ENCODE results near the gene NOX3.

The NOX3 gene

GRCh38 chr6:155499574-155499973, 43.9 kb upstream of the NOX3 start:
- no peaks in the 10 kb centered on the region for H3K27me3 ChIP-seq (ENCODE audit: insufficient read depth, low read length, poor library complexity, severe bottlenecking)
- H3K79me2 ChIP-seq (ENCODE audit: insufficient read depth, low read length) = no peaks in the 10 kb centered on the region
- H3K9me3 ChIP-seq (ENCODE audit: insufficient read depth, low read depth, low read length) = no peaks in the 10 kb centered on the region
- H3F3A ChIP-seq (ENCODE audit: low read depth) = no peaks in the 10 kb centered on the region
- no peaks in the 10 kb centered on the region for H4K20me1 ChIP-seq (ENCODE audit: insufficient read depth, low read length, poor library complexity, severe bottlenecking)
- no peaks in the 10 kb centered on the region for H3K9me2 ChIP-seq (replicated peaks; ENCODE audit: low read depth, low read length)
- H3K4me2 ChIP-seq (ENCODE audit: low read depth, low read length, poor library complexity, severe bottlenecking) = no peak overlapping the region
- H3K9ac ChIP-seq (ENCODE audit: low read depth, low read length, poor library complexity, severe bottlenecking) = no peak overlapping the region
- no peak overlapping the region for H3K4me3 ChIP-seq (ENCODE audit: low read length, poor library complexity, severe bottlenecking)
- TF ChIP-seq CTCF (conservative IDR thresholded peaks at IDR 0.05; ENCODE audit: low read length) = no peak
- no peak for TF ChIP-seq EZH2phosphoT487 (IDR thresholded peaks at IDR 0.05; ENCODE audit: borderline replicate concordance)
- H2AFZ ChIP-seq (ENCODE audit: low read length) = no peak overlapping the region
- no peaks in the 10 kb centered on the region for H3K36me3 ChIP-seq (ENCODE audit: insufficient read depth, low read length)
- no peaks in the 10 kb centered on the region for H3K4me1 ChIP-seq (ENCODE audit: insufficient read depth, low read length, poor library complexity, severe bottlenecking)

GRCh38 chr6:155498370-155498769, 42.7 kb upstream of the NOX3 start:
- TF ChIP-seq EZH2phosphoT487 (IDR thresholded peaks at IDR 0.05; ENCODE audit: borderline replicate concordance) = no peak
- TF ChIP-seq CTCF (conservative IDR thresholded peaks at IDR 0.05; ENCODE audit: low read length) = no peak
- no peak overlapping the region for H3K9ac ChIP-seq (ENCODE audit: low read depth, low read length, poor library complexity, severe bottlenecking)
- no peak overlapping the region for H2AFZ ChIP-seq (ENCODE audit: low read length)
- no peaks in the 10 kb centered on the region for H3K27me3 ChIP-seq (ENCODE audit: insufficient read depth, low read length, poor library complexity, severe bottlenecking)
- no peaks in the 10 kb centered on the region for H3K9me2 ChIP-seq (replicated peaks; ENCODE audit: low read depth, low read length)
- no peaks in the 10 kb centered on the region for H3F3A ChIP-seq (ENCODE audit: low read depth)
- H3K9me3 ChIP-seq (ENCODE audit: insufficient read depth, low read depth, low read length) = no peaks in the 10 kb centered on the region
- H3K36me3 ChIP-seq (ENCODE audit: insufficient read depth, low read length) = no peaks in the 10 kb centered on the region
- no peak overlapping the region for H3K4me3 ChIP-seq (ENCODE audit: low read length, poor library complexity, severe bottlenecking)
- no peak overlapping the region for H3K4me2 ChIP-seq (ENCODE audit: low read depth, low read length, poor library complexity, severe bottlenecking)
- no peaks in the 10 kb centered on the region for H3K79me2 ChIP-seq (ENCODE audit: insufficient read depth, low read length)
- no peaks in the 10 kb centered on the region for H4K20me1 ChIP-seq (ENCODE audit: insufficient read depth, low read length, poor library complexity, severe bottlenecking)
- no peaks in the 10 kb centered on the region for H3K4me1 ChIP-seq (ENCODE audit: insufficient read depth, low read length, poor library complexity, severe bottlenecking)

- Histone ChIP-seq H3K79me2 (ENCODE audit: insufficient read depth, low read length) (no peaks in the 10 kb centered on the region), H3K9me3 (ENCODE audit: insufficient read depth, low read depth, low read length) (no peaks in the 10 kb centered on the region), H3K4me1 (ENCODE audit: insufficient read depth, low read length, poor library complexity, severe bottlenecking) (no peaks in the 10 kb centered on the region), H3K9me2 (replicated peaks; ENCODE audit: low read depth, low read length) (no peaks in the 10 kb centered on the region), H4K20me1 (ENCODE audit: insufficient read depth, low read length, poor library complexity, severe bottlenecking) (no peaks in the 10 kb centered on the region), H3K4me2 (ENCODE audit: low read depth, low read length, poor library complexity, severe bottlenecking) (no peak overlapping the region), H2AFZ (ENCODE audit: low read length) (no peak overlapping the region), H3K36me3 (ENCODE audit: insufficient read depth, low read length) (no peaks in the 10 kb centered on the region), H3K27me3 (ENCODE audit: insufficient read depth, low read length, poor library complexity, severe bottlenecking) (no peaks in the 10 kb centered on the region), H3K9ac (ENCODE audit: low read depth, low read length, poor library complexity, severe bottlenecking) (no peak overlapping the region), H3K4me3 (ENCODE audit: low read length, poor library complexity, severe bottlenecking) (no peak overlapping the region), H3F3A (ENCODE audit: low read depth) (no peaks in the 10 kb centered on the region)
- TF ChIP-seq CTCF (conservative IDR thresholded peaks at IDR 0.05; ENCODE audit: low read length) (no peak), EZH2phosphoT487 (IDR thresholded peaks at IDR 0.05; ENCODE audit: borderline replicate concordance) (no peak)
Measured at GRCh38 chr6:155497273-155497672, 41.6 kb upstream of the NOX3 start.
